SU-DHL-6 (cell line): Measurements from ENCODE around the gene DGKA.

Experiments used
- EZH2phosphoT487 ChIP-seq: fragments of 200-600 bp; sonication (generic), shearing (Covaris generic); conservative IDR thresholded peaks from 2 replicates; pipeline ENCODE4 v1.6.1; 2018; ENCODE audit warnings: mild to moderate bottlenecking, antibody characterized with exemption, low read length, moderate library complexity, mixed read lengths
- TF ChIP-seq, protein P1 (sequence below): fragments of 200-600 bp; sonication (generic); IDR thresholded peaks from one replicate; pipeline ENCODE4 v1.5.1; 2017; ENCODE audit warnings: antibody characterized with exemption, mild to moderate bottlenecking, low read length, moderate library complexity; ENCODE audit not compliant: insufficient read depth, poor library complexity, severe bottlenecking

DNA sequence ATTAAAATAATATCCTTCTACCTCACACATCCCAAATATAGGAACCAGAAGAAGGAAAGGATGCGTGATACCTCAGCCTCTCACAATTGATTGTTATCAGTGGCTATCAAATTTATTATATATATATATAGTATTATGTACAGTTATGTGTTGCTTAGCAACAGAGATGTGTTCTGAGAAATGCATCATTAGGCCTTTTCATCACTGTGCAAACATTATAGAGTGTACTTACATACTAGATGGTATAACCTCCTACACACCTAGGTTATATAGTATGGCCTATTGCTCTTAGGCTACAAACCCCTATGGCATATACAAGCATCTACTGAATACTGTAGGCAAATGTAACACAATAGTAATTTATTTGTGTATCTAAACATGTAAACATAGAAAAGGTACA lies 37.2 kb upstream of the DGKA start:
- TF ChIP-seq, protein P1, sequence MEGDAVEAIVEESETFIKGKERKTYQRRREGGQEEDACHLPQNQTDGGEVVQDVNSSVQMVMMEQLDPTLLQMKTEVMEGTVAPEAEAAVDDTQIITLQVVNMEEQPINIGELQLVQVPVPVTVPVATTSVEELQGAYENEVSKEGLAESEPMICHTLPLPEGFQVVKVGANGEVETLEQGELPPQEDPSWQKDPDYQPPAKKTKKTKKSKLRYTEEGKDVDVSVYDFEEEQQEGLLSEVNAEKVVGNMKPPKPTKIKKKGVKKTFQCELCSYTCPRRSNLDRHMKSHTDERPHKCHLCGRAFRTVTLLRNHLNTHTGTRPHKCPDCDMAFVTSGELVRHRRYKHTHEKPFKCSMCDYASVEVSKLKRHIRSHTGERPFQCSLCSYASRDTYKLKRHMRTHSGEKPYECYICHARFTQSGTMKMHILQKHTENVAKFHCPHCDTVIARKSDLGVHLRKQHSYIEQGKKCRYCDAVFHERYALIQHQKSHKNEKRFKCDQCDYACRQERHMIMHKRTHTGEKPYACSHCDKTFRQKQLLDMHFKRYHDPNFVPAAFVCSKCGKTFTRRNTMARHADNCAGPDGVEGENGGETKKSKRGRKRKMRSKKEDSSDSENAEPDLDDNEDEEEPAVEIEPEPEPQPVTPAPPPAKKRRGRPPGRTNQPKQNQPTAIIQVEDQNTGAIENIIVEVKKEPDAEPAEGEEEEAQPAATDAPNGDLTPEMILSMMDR = no peak
- TF ChIP-seq EZH2phosphoT487 = no peak
